B cell (primary cell): ENCODE results near the gene RND1.

Source experiments
- CTCF ChIP-seq: fragments of 200-600 bp; IDR thresholded peaks from one replicate; pipeline ENCODE4 v1.8.0; 2022; ENCODE audit warnings: antibody characterized with exemption, mild to moderate bottlenecking
- EZH2 ChIP-seq: IDR thresholded peaks from 2 replicates; pipeline ENCODE4 v1.6.1; 2012; ENCODE audit warnings: borderline replicate concordance, low read depth, mild to moderate bottlenecking, moderate library complexity, low read length; ENCODE audit not compliant: insufficient read depth, poor library complexity, severe bottlenecking

GRCh38 chr12:48875944-48876515 lies 10.4 kb upstream of the RND1 start:
- no peak for TF ChIP-seq CTCF
- no peak for TF ChIP-seq EZH2
